GM19468 (cell line): ENCODE data around the gene CDK7.
"Not testable (repeated sequence)": the region's sequence is repeated elsewhere in the genome, so short reads cannot be mapped to it uniquely, and the experiment has no call there.

Source experiments
- ATAC-seq: cut with Tn5 transposase; IDR thresholded peaks from one replicate; pipeline ENCODE4 v1.9.1; 2021; ENCODE audit warnings: mild to moderate bottlenecking, moderate library complexity, moderate number of reproducible peaks; ENCODE audit not compliant: unreplicated experiment; ENCODE audit errors: extremely low read depth

The CDK7 gene

DNA sequence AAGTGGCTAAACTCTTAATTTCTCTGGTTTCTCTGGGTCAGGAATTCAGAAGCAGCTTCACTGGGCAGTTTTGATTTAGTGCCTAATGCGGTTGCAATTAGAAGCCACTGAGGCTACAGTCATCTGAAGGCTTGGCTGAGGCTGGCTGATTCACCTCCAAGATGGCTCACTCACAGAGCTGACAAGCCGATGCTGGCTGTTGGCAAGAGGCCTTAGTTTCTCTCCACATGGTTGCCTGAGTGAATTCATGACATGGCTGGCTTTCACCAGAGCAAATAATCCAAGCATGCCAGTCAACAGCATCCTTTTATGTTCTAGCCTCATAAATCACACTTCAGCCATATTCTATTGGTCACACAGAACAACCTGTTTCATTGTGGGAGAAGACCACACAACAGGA is 2.8 kb upstream of the CDK7 start:
- ATAC-seq: no peak

DNA sequence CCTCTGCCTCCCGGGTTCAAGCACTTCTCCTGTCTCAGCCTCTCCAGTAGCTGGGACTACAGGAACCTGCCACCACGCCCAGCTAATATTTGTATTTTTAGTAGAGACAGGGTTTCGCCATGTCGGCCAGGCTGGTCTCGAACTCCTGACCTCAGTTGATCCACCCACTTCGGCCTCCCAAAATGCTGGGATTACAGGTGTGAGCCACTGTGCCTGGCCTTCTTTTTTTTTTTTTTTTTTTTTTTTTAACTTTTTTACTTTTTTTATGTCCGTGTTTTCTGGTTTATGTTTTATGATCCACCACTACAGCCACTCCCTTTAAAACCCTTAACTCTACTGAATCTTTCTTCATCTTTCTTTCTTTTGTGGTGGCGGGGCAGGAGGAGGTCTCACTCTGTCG is 2.0 kb downstream of the CDK7 start:
- ATAC-seq: not testable (repeated sequence)

DNA sequence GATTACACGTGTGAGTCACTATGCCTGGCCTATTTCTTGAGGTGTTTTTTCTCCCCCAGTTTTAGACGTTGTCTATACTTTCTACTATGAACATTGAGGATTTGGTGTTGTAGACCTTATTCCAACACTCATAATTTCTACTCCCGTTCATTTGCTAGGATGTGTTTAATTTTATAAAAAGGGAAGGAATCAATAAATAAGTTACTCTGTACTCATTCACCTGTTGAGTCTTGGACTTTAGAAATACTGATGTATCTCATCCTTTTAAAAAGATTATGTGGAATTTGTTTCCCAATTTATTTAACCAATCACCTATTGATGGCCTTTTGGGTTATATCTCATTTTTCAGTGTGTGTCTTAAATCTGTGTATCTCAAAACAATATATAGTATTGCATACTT is 3.2 kb downstream of the CDK7 start:
- ATAC-seq: no peak

DNA sequence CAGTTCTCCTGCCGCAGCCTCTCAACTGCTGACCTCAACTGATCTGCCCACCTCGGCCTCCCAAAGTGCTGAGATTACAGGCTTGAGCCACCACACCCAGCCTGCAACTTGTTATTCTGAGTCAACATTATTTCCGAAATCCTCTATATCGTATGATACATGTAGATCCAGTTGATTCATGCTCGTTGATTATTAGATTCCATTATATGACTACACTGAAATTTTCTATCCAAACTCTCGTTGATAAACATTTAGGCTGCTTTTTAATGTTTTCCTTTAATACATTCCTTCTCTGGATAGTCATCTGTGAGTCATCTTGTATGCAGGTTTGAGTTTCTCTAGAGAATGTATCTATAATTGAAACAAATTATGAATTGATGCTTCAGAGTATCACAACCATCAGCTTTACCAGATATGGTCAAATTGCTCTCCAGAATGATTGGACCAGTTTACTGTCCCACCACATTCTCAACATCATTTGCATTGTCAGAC is 4.1 kb downstream of the CDK7 start:
- no peak for ATAC-seq

DNA sequence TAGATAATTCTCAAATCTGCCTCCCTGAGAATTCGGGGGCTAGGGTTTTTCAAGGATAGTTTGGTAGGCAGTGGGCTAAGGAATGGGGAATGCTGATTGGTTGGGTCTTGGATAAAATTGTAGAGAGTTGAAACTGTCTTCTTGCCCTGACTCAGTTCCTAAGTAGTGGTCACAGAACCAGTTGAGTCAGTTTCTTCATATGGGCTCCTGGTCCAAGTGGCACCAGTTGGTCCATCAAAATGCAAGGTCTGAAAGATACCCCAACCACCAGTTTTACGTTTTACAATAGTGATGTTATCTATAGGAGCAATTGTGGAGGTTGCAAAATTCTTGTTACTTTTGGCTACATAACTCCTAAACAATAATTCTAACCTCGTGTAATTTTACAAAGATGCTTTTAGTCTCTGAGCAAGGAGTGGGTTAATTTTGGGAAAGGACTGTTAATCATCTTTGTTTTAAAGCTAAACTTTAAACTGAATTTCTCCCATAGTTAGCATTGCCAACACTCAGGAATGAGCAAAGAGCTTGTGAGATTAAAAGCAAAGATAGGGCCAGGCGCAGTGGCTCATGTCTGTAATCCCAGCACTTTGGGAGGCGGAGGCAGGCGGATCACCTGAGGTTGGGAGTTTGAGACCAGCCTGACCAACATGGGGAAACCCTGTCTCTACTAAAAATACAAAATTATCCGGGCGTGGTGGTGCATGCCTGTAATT is 7.7 kb downstream of the CDK7 start:
- ATAC-seq: no peak

DNA sequence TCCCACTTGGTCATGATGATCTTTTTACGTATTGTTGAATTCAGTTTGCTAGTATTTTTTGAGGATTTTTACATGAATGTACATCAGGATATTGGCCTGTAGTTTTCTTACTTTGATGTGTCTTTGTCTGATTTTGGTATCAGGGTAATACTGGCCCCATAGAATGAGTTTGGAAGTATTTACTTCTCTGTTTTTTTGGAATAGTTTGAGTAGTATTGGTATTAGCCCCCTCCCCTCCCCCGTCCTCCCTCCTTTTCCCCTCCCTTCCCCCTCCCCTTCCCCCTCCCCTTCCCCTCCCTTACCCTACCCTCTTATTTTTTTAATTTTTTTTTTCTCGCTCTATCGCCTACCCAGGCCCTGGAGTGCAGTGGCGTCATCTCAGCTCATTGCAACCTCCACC is 10.3 kb downstream of the CDK7 start:
- no peak for ATAC-seq

DNA sequence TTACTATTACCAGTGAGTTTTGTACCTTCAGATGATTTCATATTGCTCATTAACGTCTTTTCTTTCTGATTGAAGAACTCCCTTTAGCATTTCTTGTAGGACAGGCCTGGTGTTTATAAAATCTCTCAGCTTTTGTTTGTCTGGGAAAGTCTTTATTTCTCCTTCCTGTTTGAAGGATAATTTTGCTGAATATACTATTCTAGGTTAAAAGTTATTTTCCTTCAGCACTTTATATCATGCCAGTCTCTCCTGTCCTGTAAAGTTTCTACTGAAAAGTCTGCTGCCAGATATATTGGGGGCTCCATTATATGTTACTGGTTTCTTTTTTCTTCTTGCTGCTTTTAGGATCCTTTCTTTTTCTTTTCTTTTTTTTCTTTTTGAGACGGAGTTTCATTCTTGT is 13.3 kb downstream of the CDK7 start:
- ATAC-seq: no peak

DNA sequence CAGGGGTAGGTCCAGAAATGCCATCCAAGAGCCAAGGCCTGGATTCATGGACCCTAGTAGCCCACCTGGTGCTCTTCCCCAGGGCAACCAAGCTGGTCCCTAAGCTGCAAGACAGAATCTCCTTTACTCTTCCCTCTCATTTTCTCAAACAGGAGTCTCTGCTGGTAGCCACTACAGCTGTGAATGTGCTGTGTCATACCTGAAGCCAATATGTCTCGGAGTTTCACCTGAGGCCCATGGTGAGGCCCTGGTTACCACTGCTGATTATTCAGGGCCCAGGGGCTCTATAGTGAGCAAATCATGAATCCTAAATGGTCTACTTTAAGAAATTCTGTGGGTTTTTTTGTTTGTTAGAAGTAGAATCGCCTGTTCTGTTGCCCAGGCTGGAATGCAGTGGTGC is 15.9 kb downstream of the CDK7 start:
- ATAC-seq: no peak

DNA sequence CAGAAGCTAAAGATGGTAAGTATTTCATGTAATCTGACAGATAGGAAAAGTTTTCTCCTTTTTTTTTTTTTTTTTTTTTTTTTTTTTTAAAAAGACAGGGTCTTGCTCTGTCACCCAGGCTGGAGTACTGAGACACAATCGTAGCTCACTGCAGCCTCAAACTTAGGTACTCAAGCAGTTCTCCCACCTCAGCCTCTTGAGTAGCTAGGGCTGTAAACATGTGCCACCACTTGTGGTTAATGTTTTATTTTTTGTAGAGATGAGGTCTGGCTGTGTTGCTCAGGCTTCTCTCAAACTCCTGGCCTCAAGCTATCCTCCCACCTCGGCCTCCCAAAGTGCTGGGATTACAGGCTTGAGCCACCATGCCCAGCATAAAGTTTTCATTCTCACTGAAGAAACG is 17.8 kb downstream of the CDK7 start:
- no peak for ATAC-seq

DNA sequence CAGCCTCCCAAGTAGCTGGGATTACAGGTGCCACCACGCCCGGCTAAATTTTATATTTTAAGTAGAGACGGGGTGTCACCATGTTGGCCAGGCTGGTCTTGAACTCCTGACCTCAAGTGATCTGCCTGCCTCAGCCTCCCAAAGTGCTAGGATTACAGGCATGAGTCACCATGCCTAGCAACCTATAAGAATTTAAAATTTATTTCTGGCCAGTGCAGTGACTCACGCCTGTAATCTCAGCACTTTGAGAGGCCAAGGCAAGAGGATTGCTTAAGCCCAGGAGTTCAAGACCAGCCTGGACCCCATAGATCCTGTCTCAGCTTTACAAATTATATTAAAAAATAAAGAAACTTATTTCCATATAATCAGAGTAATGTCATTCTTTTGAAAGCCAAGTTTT is 21.3 kb downstream of the CDK7 start:
- not testable (repeated sequence) for ATAC-seq

DNA sequence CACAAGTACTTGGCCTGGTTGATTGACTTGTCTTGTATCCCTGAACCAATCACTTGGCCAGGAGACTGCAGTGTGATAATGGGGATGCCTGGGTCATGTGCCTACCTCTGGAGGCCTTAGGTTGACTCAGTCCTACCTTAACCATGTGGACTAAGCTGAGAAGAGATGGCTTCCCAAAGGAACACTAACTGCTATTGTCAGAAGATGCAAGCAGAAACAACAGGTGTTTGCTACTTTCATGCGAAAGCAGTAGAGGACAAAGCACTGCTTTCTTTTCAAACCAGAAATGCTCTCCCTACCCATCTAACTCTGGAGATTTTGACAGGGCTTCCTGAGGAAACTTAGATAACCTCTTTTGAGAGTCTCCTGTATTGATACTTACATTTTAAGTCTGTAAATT is 22.9 kb downstream of the CDK7 start:
- no peak for ATAC-seq

DNA sequence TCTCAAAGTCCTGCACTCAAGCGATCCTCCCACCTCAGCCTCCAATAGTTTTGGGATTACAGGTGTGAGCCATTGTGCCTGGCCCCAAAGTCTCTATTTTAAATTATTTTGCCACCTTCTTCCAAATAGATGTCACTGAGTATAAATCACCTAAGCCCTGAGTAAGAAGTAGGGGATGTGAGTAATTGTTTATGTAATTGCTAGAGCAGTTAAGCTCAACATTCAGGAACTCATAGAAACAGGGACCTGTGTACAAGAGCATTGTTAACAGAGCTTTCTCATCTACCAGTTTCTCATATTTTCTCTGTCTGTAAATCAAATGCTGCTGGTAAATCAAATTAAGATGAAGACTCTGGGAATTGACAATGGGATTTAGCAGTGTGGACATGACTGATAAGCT is 26.3 kb downstream of the CDK7 start:
- ATAC-seq: no peak

DNA sequence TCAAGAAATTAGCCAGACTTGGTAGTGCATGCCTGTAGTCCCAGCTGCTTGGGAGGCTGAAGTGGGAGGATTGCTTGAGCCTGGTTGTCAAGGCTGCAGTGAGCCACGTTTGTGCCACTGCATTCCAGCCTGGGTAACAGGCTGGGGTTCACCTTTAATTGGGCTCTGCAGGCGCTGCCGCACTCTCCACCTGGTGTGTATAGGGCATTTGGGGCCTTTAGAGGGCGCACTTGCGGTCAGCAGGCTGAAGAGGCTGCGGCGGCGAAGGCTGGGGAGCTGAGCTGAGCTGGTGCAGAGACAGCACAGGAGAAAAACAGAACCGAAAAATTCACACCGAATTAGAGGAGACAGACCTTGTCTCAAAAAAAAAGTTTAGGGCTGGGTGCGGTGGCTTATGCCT is 31.2 kb downstream of the CDK7 start:
- ATAC-seq: no peak

DNA sequence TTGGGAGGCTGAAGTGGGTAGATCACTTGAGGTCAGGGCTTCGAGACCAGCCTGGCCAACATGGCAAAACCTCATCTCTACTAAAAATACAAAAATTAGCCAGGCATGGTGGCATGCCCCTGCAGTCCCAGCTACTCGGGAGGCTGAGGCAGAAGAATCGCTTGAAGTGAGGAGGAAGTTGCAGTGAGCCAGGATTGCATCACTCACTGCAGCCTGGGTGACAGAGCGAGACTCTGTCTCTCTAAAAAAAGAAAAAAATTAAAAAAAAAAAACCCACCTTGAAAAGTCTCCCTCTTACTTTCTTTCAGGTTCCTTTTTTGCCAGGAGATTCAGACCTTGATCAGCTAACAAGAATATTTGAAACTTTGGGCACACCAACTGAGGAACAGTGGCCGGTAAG is 34.2 kb downstream of the CDK7 start:
- ATAC-seq: no peak

DNA sequence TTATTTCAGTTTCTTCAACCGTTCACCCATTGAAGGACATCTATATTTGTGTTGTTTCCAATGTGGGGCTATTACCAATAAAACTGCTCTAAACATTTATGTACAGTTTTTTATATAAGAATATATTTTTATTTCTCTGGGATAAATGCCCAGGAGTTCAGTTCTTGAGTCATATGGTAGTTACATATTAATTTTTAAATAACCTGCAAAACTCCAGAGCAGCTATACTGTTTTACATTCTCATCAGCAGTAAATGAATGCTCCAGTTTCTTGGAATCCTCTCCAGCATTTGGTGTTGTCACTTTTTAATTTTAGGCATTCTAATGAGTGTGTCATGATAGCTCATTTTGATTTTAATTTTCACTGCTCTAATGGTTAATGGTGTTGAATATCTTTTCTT is 36.2 kb downstream of the CDK7 start:
- no peak for ATAC-seq

DNA sequence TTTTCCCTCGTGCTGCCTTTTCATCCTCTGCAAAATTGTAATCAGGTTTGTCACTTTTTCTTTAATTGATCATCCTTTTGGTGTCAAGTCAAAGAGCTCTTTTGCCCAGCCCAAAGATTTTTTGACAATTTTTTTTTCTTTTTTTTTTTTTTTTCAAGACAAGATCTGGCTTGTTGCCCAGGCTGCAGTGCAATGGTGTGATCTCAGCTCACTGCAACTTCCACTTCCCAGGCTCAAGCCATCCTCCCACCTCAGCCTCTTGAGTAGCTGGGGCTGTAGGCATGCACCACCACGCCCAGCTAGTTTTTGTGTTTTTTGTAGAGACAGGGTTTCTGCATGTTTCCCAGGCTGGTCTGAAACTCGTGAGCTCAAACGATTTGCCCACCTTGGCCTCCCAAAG is 36.7 kb downstream of the CDK7 start:
- ATAC-seq: no peak

DNA sequence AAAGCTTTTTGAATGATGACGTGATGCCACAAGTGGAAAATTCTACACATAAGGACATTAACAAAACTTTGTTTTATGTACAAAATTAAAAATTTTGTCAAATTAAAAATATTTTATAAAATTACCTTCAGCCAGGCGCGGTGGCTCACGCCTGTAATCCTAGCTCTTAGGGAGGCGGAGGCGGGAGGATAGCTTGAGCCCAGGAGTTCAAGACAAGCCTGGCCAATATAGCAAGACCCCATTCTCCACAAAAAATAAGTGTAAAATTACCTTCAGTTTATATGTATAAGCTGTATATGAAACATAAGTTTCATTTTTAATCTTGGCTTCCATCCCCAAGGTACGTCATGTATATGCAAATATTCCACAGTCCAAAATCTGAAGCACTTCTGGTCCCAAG is 40.9 kb downstream of the CDK7 start:
- no peak for ATAC-seq

DNA sequence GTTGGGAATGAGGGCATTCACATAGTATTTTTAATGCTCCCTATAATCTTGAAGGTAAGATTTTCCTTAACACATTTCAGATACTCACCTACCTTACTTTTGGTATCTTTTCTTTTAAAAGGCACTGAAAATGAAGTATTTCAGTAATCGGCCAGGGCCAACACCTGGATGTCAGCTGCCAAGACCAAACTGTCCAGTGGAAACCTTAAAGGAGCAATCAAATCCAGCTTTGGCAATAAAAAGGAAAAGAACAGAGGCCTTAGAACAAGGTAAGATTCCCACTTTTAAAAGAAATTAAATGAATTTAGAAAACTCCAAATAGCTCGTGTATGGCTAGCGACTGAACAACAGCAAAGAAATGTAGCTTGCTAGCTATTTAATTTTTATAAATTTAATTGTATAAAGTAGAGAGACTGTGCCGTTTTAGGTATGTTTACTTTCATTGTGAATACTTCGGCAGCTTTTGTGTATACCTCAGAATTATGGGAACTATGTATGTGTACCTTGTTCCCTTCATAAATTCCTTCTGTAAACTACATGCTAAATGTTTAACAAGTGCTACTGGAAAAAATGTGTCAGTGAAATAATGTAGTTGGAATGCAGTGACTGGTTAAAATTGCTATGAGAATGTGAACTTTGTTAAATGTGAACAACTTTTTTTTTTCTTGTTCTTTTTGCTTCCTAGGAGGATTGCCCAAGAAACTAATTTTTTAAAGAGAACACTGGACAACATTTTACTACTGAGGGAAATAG is 41.9 kb downstream of the CDK7 start:
- ATAC-seq: no peak

DNA sequence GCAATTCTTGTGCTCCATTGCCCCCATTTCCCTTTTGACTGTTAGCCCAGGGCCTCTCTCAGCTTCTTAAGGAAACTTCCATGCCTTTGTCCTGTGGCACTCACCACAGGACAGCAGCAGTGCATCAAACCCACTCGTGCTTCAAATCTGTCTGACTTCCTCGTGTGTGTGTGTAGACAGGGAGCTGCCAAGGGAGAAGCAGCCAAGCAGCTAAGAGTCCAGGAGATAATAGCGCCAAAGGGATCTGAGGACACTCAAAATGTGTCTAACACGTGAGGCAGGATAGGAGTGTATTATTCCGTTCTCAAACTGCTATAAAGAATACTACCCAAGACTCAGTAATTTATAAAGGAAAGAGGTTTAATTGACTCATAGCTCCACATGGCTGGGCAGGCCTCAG is 44.8 kb downstream of the CDK7 start:
- ATAC-seq: no peak

DNA sequence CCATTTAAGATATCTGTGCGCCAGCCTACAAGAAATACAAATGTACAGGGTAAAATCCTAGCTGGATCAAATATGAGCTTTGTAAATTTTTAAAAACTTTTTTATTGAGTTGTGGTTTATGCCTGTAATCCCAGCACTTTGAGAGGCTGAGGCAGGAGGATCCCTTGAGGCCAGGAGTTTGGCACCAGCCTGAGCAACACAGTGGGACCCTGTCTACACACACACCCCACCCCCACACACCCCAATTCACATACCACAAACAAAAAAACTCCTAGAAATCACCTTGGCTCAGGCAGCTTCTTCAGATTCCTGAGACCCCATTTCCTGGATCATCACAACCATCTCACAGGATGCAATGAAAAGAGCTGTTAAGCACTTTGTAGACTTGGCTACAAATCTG is 46.4 kb downstream of the CDK7 start:
- ATAC-seq: no peak

DNA sequence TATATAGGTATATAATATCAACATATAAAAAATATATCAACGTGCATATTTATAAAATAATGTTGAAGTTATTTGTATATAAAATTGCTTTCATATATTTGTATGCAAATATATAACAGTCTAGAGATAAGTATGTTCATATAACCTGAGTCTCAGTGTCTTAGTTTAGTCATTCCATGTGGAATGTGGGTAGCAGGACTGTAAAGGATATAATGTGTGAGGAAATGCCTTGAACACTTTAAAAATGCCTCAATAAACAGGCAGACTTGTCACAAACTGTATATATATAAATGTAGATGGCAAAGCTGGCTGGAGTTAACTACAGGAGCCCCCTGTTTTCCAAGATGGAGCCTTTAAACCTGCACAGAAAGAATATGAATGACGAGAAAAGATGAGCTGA is 49.5 kb downstream of the CDK7 start:
- no peak for ATAC-seq
